Panc1 (cell line): ENCODE results near the gene MYH10.

Experiments used
- CTCF ChIP-seq: fragments of 450-650 bp; IDR thresholded peaks from 2 replicates; pipeline ENCODE4 v1.5.1; 2017; ENCODE audit warnings: mild to moderate bottlenecking
- POLR2AphosphoS5 ChIP-seq: IDR thresholded peaks from 2 replicates; pipeline ENCODE4 v1.6.1; 2012; ENCODE audit warnings: mild to moderate bottlenecking, low read depth, low read length, moderate library complexity
- REST ChIP-seq, 2 experiments: IDR thresholded peaks; 2 replicates each; pipeline ENCODE4 v1.6.1; 2011 to 2012; ENCODE audit warnings: low read depth in 2 of 2, control low read depth in 1 of 2, low read length in 1 of 2, mild to moderate bottlenecking in 1 of 2, moderate library complexity in 1 of 2; ENCODE audit not compliant: insufficient read depth in 1 of 2
- TCF7L2 ChIP-seq: IDR thresholded peaks from 2 replicates; pipeline ENCODE4 v1.6.1; 2011; ENCODE audit warnings: mild to moderate bottlenecking, low read depth, low read length, inconsistent platforms

GRCh38 chr17:8445536-8445935, 185.0 kb downstream of the MYH10 start:
- TF ChIP-seq CTCF (no peak), TCF7L2 (no peak), POLR2AphosphoS5 (no peak), REST (IDR thresholded peaks at IDR 0.05; ENCODE audit: insufficient read depth in 1 of 2, low read depth in 2 of 2, low read length in 1 of 2) (no peak)
